Osteoblast (primary cell): ENCODE results near the gene ABCG4. TPM values are rescaled to one million over a fixed set of nuclear protein-coding genes. Genes with fewer than 3 reads are reported as not detected.

Source experiments
- DNase-seq: peaks from one replicate; pipeline ENCODE4 v3.0.0; 2011; ENCODE audit warnings: low spot score, mixed read lengths; ENCODE audit not compliant: insufficient read length; ENCODE audit errors: missing footprints
- H2AFZ ChIP-seq: 2 replicates; pipeline ENCODE4 v1.6.0; 2011; ENCODE audit warnings: mild to moderate bottlenecking, low read length
- H3K27ac ChIP-seq: 2 replicates; pipeline ENCODE4 v1.5.1; 2011; ENCODE audit warnings: mild to moderate bottlenecking, low read depth, low read length, moderate library complexity
- H3K27me3 ChIP-seq: 2 replicates; pipeline ENCODE4 v1.6.0; 2012; ENCODE audit warnings: mild to moderate bottlenecking, control low read depth, inconsistent platforms, low read length, moderate library complexity; ENCODE audit not compliant: insufficient read depth
- H3K36me3 ChIP-seq: 2 replicates; pipeline ENCODE4 v1.5.1; 2011; ENCODE audit warnings: mild to moderate bottlenecking, low read length, control low read depth, moderate library complexity; ENCODE audit not compliant: insufficient read depth
- H3K4me1 ChIP-seq: 2 replicates; pipeline ENCODE4 v1.5.1; 2011; ENCODE audit warnings: mild to moderate bottlenecking, low read length, control low read depth, moderate library complexity; ENCODE audit not compliant: insufficient read depth
- H3K4me2 ChIP-seq: 2 replicates; pipeline ENCODE4 v1.6.0; 2011; ENCODE audit warnings: mild to moderate bottlenecking, low read length; ENCODE audit not compliant: insufficient read depth
- H3K4me3 ChIP-seq: fragments of 200-600 bp; sonication (generic); 3 replicates; pipeline ENCODE4 v1.5.1; 2012; ENCODE audit warnings: mild to moderate bottlenecking, low read length, inconsistent platforms; ENCODE audit not compliant: insufficient read depth
- H3K79me2 ChIP-seq: 2 replicates; pipeline ENCODE4 v1.6.0; 2012; ENCODE audit warnings: mild to moderate bottlenecking, low read length, control low read depth, inconsistent platforms; ENCODE audit not compliant: insufficient read depth
- H3K9me3 ChIP-seq: 2 replicates; pipeline ENCODE4 v1.5.1; 2011; ENCODE audit warnings: low read depth, low read length, control low read depth
- H4K20me1 ChIP-seq: 2 replicates; pipeline ENCODE4 v1.6.0; 2012; ENCODE audit warnings: mild to moderate bottlenecking, low read length, control low read depth; ENCODE audit not compliant: insufficient read depth
- CTCF ChIP-seq: IDR thresholded peaks from 2 replicates; pipeline ENCODE4 v1.5.1; 2011; ENCODE audit warnings: mild to moderate bottlenecking, low read depth, low read length, moderate library complexity; ENCODE audit errors: extremely low read depth
- total RNA-seq: library from RNA; depleted of rRNA; stranded (reverse); fragments of >200 nt; gene quantifications from 2 replicates; pipeline ENCODE4 v1.2.3, GENCODE V29; 2012

The ABCG4 gene
- total RNA-seq, 1 donor: not detected

- H3K4me2 ChIP-seq: peak overlapping the region; percentile 96
- no peak overlapping the region for H3K4me3 ChIP-seq
- H3K27me3 ChIP-seq: no peaks in the 10 kb centered on the region
- peaks cover 12% of the 10 kb centered on the region for H4K20me1 ChIP-seq
- H3K36me3 ChIP-seq: peaks cover 27% of the 10 kb centered on the region
- no peak overlapping the region for H2AFZ ChIP-seq
- no peak for TF ChIP-seq CTCF
- peaks cover 19% of the 10 kb centered on the region for H3K4me1 ChIP-seq
- no peaks in the 10 kb centered on the region for H3K9me3 ChIP-seq
- DNase-seq: no peak
- no peak overlapping the region for H3K27ac ChIP-seq
- peaks cover 24% of the 10 kb centered on the region for H3K79me2 ChIP-seq
These were observed 40.0 kb upstream of the ABCG4 start for GRCh38 chr11:119108857-119109221.

- Histone ChIP-seq H3K9me3 (no peaks in the 10 kb centered on the region), H3K36me3 (peaks cover 34% of the 10 kb centered on the region), H3K79me2 (peaks cover 24% of the 10 kb centered on the region), H3K4me2 (no peak overlapping the region), H3K27ac (no peak overlapping the region), H4K20me1 (peaks cover 12% of the 10 kb centered on the region), H3K27me3 (no peaks in the 10 kb centered on the region), H3K4me1 (peaks cover 19% of the 10 kb centered on the region), H3K4me3 (no peak overlapping the region), H2AFZ (no peak overlapping the region)
- peak; percentile 2 for DNase-seq
- TF ChIP-seq CTCF: no peak
These were observed 39.0 kb upstream of the ABCG4 start for GRCh38 chr11:119109843-119110242.

GRCh38 chr11:119110439-119110838, 38.4 kb upstream of the ABCG4 start:
- peaks cover 37% of the 10 kb centered on the region for H3K36me3 ChIP-seq
- H3K4me1 ChIP-seq: peaks cover 19% of the 10 kb centered on the region
- no peaks in the 10 kb centered on the region for H3K9me3 ChIP-seq
- H4K20me1 ChIP-seq: peaks cover 12% of the 10 kb centered on the region
- H3K79me2 ChIP-seq: peaks cover 24% of the 10 kb centered on the region
- no peaks in the 10 kb centered on the region for H3K27me3 ChIP-seq
- H2AFZ ChIP-seq: no peak overlapping the region
- no peak for DNase-seq
- no peak overlapping the region for H3K27ac ChIP-seq
- H3K4me3 ChIP-seq: no peak overlapping the region
- no peak for TF ChIP-seq CTCF
- no peak overlapping the region for H3K4me2 ChIP-seq

- H3K9me3 ChIP-seq: no peaks in the 10 kb centered on the region
- TF ChIP-seq CTCF: no peak
- no peak overlapping the region for H3K4me3 ChIP-seq
- H3K4me2 ChIP-seq: no peak overlapping the region
- DNase-seq: peak; percentile 50
- no peak overlapping the region for H3K27ac ChIP-seq
- H4K20me1 ChIP-seq: peaks cover 12% of the 10 kb centered on the region
- H3K4me1 ChIP-seq: peaks cover 18% of the 10 kb centered on the region
- peaks cover 39% of the 10 kb centered on the region for H3K36me3 ChIP-seq
- H2AFZ ChIP-seq: no peak overlapping the region
- H3K27me3 ChIP-seq: no peaks in the 10 kb centered on the region
- H3K79me2 ChIP-seq: peaks cover 24% of the 10 kb centered on the region
These were observed 37.4 kb upstream of the ABCG4 start for GRCh38 chr11:119111361-119111925.
